MV-4-11 (cell line): Measurements from ENCODE around the gene MRPS12.

Experiments
- DNase-seq: peaks from one replicate; lab custom pipeline; 2025; lab: John Stamatoyannopoulos, UW

MRPS12 gene

DNA sequence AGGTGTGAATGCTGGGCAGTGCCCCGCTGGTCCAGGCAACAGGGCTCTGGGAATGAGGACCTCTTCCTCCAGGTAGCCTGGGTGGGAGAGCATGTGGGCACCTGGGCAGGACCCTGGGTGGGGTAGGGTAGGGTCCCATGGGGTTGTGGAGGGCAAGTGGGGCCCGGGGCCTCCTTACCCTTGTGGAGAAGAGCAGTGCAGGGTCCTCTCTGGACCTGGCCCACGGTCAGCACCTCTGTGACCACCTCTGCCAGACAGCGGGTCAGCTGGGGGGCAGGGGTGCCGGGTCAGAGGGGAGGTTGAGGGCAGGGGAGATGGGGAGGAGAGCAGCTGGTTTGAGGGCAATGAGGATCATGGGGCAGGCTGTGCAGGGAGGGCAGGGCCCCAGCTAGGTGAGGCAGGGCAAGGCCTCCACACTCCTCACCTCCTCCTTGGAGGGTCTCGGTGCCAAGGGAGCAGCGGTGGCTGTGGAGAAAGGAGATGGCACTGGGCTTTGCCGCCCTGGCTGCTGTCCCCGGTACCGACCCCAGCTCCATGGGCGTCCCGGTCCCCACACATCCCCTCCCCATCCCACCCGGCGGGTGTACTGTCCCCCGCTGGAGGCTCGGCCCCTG, 19.2 kb upstream of the MRPS12 start:
- no peak for DNase-seq

DNA sequence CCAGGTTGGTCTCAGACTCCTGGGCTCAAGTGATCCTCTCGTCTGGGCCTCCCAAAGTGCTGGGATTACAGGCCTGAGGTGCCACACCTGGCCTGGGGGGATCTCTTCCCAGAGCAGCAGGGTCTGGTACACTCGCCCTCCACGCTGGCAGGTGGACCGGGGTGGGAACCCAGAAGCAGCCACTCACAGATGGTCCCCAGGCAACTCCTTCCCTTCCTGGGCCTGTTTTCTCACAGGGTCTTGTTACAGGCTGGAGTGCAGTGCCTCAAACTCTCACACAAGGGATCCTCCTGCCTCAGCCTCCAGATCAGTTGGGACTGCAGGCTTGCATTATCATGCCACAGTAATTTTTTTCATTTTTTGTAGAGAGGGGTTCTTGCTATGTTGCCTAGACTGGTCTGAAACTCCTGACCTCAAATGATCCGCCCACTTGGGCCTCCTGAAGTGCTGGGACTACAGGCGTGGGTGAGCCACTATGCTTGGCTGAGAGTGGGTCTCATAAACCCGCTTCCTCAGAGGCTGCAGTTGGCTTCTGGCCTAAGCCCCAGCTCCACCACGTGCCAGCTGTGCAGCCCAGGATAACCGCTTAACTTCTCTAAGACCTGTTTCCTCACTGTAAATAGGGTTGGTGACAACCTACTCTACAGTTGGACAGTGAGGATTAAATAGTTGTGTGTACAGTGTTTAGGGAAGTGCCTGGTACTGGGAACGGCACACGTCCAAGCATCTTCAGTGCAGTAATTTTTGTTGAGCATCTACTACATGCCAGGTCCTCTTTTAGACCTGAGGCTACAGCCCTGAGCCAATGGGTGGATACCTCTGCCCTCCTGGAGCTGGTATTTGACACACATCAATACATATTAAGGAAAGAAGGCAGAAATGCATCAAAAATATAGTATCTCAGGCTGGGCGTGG, 17.9 kb upstream of the MRPS12 start:
- peak; percentile 100 for DNase-seq

DNA sequence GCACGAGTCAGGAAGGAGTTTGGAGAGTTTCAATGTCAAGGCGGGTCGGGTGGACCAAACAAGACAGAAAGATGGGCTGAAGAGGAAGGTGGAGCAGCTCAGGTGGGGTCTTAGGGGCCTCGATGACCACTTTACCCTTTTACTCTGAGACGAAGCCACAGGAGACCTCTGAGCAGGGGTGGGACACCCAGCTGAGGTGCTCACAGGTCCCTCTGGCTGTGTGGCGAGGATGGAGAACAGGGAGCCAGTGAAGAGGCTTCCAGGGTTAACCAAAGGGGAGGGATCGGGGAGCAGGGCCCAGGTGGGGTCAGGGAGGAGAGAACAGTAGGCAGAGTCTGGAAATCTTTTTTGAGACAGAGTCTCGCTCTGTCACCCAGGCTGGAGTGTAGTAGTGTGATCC, 16.8 kb upstream of the MRPS12 start:
- no peak for DNase-seq

DNA sequence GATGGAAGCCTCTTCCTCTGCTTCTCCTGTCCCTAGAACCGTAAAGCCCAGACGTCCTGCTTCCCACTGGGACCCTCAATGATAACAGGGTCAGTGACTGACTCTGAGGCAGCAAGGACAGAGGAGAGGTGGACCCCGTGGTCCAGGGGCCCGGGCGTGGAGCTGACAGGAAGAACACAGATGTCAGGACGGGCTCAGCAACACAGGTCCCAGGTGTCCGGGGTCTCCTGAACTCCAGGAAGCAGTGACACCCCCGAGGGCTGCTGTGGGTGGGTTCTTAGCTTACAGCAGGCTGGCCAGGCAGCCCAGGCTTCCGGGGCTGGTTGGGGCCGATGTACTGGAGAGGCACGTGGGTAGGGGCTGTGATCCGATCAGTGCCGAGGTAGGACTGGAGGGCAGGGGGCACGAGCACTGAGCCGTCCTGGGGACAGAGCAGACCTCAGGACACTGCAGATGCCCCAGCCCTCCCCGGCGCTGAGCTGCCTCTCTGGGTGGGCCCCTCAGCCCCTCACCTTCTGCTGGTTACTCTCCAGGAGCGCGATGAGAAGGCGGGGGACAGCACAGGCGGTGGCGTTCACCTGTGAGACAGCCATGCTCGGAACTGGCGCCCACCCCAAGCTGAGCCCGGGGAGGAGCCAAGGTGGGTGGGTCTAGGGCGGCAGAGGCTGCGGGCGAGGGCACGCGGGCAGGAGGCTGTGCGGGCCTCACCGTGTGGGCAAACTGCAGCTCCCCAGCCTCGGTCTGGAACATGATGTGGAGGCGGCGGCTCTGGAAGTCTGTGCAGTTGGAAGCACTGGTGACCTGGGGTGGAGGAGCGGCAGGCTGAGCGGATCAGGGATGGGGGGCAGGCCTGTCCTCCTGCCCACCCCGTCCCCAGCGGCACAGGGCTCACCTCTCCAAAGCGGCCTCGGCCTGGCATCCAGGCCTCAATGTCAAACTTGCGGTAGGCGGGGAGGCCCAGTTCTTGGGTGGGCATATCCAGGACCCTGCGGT, 15.1 kb upstream of the MRPS12 start:
- no peak for DNase-seq

DNA sequence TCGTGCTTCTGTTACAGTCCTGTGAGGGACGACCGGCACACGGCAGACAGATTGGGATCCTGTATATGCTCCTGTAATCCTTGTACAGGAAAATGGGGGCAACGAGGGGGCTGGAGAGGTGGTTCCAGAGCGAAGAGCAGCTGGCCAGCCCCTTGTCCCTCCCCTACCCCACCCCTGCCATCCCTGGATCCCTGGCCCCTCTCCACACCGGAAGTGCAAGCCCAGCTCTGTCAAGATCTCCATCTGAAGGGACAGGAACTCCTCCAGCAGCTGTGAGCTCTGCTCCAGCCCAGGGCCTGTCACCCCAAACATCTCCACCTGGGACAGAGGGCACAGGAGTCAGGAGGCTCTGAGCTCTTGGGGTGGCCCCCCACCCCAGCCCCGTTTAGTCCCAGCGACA, 13.2 kb upstream of the MRPS12 start:
- no peak for DNase-seq

DNA sequence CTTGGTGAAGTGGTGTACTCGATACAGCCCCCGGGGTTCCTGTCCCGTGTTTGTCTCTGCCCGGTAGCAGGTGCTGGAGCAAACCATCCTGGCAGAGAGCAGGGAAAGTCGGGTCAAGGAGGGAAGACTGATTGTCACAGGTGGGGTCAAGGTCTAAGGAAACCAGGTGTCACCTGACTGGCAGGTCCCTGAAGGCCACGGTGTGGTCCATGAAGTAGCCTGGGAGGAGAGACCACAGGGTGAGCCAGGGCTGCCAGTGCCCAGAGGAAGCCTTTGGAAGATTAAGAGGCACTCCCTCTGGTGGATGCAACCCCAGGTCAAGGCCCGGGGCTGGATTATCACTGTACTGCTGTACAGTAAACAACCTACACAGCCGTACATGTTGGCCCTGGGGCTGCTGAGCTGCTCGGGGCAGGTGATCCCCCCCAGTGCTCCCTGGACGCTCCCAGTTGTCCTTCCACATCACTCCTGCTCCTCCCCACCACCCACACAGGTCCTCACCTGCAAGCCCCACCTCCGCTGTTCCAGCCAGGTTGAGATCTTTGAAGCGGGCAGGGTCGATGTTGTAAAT, 12.7 kb upstream of the MRPS12 start:
- peak; percentile 20 for DNase-seq

DNA sequence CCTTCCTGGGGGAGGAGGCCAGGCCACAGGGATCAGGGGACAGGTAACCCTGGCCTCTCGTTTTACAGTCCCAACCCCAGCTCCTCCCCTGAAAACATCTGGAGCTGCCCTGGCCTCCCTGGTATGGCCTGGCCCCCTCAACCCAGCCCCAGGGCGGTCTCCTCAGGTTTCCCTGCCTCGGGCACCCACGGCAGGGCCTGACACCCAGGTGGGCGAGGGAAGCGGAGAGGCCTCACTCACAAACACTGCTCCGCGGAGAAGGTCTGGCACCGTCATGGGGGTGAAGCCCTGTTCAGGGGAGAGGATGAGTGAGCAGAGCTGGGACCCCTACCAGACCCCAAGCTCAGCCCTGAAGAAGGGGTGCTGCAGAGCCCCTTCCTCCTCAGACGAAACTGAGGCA, 12.2 kb upstream of the MRPS12 start:
- DNase-seq = no peak

DNA sequence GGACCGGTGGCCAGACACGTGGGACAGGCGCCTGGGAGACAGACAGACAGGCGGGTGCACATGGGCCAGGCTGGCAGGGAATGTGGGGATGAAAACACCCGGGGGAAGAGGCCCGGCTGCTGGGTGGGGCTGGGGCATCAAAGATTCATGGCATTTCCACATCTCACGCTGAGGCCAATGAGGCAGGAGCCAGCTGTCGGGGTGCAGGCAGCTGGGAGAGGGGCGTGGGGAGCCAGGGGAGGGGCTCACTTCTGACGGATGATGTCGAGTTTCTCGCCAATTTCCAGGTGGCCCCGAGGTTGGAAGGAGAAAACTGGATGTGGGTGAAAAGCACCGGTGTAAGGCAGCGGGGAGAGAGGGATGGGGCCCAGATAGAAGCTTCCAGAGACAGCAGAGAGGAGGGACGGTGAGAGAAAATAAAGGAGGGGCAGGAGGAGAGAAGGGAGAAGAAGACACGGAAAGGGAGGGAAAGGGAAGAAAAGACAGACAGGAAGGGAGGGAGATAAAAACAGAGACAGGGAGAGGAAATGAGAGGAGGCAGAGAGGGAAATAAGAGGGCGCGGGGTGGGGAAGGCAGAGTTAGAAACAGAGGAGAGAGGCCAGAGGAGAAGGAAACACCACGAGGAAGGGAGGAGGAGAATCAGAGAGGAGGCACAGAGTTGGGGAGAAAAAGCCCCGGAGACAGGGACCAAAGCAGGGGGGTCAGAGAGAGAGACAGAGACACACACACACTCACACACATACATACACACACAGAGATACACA, 10.7 kb upstream of the MRPS12 start:
- DNase-seq = no peak

DNA sequence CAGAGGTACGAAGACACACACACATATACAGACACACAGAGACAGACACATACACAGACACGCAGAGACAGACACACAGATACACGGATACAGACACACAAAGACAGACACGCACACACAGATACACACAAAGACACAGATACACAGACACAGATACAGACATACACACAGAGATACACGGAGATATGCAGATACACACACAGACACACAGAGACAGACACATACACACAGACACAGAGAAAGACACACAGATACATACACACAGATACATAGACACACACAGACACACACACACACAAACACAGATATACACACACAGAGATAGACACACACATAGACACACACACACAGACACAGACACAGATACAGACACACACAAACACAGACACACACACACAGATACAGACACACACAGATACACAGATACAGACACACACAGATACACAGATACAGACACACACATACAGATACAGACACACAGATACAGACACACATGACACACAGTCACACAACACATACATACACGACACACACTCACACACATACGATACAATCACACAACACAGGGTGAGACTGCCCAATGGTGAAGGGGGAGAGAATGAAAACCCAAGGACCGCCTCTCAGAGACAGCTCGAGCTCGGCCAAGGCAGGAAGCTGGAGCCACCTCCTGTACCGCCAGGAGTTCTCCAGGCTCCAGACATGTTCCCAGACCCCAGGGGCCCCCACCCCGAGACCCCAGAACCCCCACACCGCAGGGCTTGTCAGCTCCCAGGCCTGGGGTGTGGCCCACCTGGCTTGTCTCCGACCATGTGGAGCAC, 9.9 kb upstream of the MRPS12 start:
- DNase-seq = no peak

DNA sequence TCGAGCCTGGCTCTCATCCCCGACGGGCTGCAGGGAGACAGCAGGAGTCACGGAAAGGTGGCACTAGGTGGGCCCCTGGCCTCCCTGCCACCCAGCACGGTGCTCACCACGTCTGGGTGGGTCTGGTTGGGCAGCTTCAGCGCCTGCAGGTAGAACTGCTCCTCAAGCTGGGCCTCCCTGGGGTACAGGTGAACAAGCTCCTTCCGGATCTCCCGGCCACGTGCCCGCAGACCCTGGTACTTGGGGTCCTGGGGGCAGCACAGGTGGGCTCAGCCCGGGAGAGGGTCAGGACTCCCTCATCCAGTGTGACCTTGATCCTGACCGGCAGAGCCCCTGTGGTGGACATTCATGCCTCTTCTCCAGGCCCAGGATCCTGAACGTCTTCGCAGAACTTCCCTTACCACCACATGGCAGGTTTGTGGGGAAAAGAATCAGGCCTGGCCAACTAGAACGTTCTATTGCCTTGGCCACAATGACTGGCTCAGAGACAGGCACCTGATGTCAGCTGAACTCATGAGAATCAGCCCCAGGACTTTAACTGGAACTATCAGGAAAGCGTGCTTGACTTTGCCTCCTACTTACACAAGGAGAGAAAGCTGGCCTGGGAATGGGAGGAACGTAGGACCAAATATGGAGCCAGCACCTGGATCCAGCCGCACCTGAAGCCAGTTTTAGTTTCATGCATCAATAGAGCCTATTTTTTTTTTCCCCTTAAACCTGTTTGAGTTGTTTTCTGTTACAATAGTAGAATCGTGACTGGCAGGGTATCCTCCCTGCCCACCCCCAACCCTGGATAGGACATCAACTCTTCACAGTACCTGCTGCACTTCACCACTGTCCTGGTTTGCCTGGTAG, 9.1 kb upstream of the MRPS12 start:
- no peak for DNase-seq

DNA sequence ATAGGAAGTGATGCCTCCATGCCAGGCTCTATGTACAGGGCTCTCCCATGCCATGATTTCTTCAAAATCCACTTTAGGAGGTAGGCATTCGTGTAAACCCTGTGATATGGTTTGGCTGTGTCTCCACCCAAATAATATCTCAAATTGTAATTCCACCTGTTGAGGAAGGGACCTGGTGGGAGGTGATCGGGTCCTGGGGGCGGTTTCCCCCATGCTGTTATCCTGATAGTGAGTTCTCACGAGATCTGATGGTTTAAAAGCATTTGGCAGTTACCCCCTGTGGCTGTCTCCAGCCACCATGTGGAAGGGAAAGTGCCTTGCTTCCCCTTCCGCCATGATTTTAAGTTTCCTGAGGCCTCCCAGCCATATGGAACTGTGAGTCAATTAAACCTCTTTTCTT, 8.3 kb upstream of the MRPS12 start:
- peak; percentile 48 for DNase-seq

DNA sequence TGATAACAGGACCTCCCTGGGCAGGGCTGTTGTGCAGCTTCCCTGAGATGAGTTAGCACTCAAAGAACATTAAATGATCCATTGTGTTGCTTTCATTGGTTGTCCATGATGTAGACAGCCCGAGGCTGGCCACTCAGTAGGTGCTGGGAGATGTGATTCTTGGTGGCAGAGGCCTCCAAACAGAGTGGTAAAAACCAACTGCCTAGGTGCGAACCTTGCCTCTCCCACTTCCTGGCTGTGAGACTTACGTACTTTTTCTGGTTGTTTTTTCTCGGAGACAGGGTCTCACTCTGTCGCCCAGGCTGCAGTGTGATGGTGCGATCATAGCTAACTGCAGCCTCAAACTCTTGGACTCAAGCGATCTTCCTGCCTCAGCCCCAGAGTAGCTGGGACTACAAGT, 6.4 kb upstream of the MRPS12 start:
- DNase-seq = no peak

DNA sequence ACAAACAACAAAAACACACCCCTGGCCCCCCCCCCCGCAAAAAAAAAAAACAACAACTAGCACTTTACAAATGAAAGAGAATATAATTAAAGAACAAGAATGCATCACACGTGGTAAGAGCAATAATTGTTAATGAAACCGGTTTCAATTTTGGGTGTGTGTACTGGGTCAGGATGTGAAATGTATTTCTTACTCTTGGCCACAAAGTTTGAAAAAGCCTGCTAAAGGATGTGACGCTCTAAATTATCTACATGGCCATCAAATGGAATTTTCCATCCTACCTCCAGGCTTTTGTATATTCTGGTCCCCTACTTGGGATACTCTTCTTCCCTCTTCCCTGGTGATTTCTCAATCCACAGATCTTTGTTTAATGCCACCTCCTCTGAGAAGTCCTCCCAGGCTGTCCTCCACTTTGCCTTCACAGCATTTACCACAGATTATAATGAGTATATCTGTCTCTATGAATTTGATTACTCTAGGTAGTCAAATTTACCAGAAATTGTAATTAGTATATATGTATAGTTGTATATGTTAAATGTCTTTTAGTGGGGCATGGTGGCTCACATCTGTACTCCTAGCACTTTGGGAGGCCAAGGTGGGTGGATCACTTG, 2.2 kb upstream of the MRPS12 start:
- no peak for DNase-seq

DNA sequence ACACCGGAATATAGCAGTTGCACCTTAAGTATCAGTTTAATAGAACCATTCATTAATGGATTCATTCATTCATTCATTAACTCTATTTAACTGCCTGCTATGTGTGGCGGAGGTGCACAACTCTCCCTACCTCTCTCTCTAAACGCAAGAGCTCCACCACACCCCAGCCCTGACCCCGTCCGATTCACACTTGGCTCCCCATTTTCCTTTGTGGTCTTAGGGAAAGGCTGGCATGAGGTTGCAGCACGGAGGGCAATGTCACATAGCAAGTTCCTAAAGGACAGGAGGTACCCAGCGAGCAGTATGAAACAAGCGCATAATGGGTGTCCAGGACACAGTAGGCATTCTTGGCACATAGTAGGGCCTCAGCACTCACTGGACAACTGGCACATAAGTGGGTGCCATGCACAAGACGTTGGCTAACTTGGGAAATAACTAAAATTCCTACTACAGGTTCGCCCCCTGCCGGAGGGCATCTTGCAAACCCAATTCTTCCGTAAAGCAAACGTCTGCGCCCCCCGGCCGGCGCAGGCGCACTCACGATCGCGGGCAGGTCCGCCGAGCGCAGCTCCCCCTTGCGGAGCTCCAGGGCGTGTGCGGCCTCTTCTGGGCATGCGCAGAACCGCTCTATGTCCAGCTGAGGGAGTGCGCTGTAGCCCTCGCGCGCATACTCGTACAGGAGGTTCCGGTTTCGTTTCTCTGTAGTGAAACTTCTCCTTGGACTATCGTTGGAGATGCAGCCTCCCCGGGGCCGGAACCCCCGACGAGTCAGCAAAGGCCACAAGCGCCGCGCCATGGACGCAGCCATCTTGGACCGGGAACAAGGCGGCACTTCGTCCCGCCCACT, 592 bp upstream of the MRPS12 start, which contains the start of gene SARS2:
TSS of gene SARS2 (minus strand) at position 835 of the 847 bp plus-strand sequence. CDS start at position 808, 27 bp downstream.
- peak; percentile 99 for DNase-seq

DNA sequence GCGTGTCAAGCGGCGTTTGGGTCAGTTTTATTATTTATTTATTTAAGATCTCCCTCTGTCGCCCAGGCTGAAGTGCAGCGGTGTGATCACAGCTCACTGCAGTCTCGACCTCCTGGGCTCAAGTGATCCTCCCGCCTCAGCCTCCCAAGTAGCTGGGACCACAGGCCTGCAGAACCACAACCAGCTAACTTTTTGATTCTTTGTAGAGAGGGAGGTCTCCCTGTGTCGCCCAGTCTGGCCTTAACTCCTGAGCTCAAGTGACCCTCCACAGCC, 713 bp downstream of the MRPS12 start:
- no peak for DNase-seq

DNA sequence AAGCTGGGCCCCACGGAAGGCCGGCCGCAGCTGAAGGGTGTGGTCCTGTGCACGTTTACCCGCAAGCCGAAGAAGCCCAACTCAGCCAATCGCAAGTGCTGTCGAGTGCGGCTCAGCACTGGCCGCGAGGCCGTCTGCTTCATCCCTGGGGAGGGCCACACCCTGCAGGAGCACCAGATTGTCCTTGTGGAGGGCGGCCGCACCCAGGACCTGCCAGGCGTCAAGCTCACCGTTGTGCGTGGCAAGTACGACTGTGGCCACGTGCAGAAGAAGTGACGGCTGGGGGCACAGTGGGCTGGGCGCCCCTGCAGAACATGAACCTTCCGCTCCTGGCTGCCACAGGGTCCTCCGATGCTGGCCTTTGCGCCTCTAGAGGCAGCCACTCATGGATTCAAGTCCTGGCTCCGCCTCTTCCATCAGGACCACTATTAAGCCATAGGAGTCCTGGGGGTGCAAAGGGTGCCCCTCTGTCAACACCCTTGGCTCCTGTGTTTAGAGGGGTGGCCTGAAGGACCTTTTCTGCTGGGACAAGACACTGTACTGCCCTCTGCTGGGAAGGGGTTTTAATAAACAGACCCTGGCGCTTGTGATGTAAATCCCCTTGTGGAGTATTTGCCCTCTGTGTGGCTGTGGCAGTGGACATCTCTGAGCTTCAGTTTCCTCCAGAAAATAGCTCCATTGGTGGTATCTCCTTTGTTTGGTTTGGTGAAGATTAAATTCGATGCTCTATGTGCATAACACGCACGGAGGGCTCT, 1.9 kb downstream of the MRPS12 start:
- peak; percentile 56 for DNase-seq

DNA sequence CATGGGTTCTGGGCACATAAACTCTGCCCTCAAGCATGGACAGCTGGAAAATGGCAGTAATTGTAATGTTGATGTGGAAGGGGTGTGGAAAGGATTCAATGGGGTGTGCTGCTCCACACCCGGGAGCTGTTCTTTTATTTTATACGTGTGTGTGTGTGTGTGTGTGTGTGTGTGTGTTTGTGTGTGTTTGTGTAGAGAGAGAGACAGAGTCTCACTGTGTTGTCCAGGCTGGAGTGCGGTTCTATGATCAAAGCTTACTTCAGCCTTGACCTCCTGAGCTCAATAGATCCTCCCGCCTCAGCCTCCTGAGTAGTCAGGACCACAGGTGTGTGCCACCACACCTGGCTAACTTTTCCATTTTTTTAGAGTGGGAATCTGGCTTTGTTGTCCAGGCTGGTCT, 2.8 kb downstream of the MRPS12 start:
- DNase-seq = no peak
